DMS 273 (cell line): ENCODE measurements around the gene PERM1.
"Not testable (repeated sequence)": the region's sequence is repeated elsewhere in the genome, so short reads cannot be mapped to it uniquely, and the experiment has no call there.

Experiments used
- DNase-seq: peaks from one replicate; lab custom pipeline; 2025; ENCODE audit not compliant: unreplicated experiment; lab: John Stamatoyannopoulos, UW

Gene PERM1

GRCh38 chr1:981955-982558 is at the start of gene PERM1:
Gene PERM1, minus strand, starts transcription at chr1:982093. Its CDS starts 1,064 bp downstream, at chr1:981029.
- DNase-seq: no peak

GRCh38 chr1:1030867-1031658 is 49.2 kb upstream of the PERM1 start:
- peak; percentile 39 for DNase-seq

DNA sequence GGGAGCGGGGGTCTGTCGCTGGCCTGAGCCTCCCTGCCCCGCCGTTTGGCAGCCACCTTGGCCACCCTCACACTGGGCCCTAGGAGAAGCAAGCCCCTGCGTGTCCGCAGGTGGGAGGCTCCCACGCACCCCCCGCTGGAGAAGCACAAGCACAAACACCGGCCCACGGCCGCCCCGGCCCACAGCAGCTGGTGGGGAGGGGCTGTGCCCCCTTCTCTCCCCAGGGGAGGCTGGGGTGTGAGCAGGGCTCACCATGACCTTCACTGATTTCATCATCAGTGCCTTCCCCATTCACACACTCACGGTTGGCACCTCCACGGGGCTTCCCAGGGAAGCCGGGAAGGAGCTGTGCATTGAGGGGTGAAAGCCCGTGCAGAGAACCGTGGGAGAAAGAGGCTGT is 45.9 kb upstream of the PERM1 start:
- DNase-seq: no peak

- no peak for DNase-seq
Measured at GRCh38 chr1:1026599-1027413, 44.9 kb upstream of the PERM1 start.

GRCh38 chr1:1025730-1026129 is 43.8 kb upstream of the PERM1 start:
- DNase-seq: no peak

- no peak for DNase-seq
Measured at GRCh38 chr1:1024771-1025699, 43.1 kb upstream of the PERM1 start.

DNA sequence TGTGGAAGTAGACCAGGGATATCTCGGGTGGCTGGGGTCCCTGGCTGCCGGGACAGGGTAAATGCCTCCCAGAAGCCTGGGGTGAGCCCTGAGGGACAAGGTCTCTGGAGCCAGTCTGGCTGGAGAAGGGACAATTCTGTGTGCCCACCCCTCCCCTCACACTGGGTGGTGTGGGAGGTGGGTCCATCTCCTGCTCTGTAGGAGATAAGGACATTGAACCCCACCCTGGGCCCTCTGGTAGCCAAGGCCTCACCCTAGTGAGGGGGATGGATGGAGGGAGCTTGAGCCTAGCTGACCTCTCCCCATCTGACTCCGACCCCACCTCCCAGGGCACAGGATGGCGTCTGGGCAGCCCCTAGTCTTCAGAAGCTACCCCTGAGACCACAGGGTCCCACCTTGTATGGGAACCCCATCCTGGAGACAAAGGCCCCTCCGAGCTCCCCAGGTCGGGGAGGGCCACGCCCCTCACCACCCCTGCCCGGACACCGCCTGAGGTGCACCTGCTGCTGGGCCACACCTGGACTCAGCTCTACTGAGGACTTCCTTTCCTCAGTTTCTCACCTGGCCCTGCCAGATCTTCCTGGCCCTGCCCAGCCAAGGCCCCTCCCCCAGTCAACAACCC is 42.4 kb upstream of the PERM1 start:
- DNase-seq: no peak

DNA sequence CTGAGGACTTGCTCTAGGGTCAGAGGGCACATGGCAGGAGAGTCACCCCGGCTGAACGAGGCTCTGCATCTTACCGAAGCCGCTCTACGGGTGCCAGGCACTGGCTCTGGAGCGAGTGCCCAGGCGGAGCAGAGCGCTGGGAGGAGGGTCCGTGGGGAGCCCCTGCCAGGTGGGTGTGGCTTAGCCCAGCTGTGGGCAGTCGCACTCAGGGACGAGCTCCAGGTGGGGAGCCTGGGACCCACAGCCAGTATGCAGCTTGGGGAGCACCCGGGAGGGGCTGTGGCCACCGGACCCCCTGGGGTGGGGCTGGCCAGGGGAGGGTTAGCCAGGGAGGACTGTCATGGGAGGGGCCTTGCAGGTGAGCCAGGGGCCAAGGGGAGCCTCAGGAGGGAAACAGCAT is 41.8 kb upstream of the PERM1 start:
- DNase-seq: no peak

DNA sequence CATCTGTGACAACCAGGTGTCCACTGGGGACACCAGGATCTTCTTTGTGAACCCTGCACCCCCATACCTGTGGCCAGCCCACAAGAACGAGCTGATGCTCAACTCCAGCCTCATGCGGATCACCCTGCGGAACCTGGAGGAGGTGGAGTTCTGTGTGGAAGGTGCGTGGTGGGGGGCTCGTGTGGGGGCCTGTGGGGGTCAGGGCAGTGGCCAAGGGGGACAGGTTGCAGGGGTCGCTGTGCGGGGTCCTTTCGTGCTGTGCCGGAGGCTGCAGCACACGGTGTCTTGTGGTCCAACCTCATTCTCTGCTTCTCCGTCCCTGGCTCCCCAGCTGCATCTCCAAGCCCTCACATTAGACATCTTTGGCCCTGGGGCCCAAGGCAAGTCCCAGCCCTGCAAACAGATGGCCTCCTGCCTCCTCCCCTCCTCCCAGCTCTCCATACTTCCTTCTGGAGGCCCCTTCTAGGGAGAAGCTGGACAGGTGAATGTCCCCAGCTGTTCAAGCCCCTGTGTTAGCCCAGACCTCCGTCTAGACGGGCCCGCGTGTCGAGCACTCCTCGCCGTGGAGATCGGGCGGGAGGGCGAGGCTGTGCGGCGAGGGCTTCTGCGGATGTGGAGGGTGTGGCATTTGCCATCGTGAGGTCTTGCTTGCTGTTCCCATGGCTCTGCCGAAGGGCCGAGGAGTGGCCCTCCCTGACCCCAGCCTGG is 40.6 kb upstream of the PERM1 start:
- peak; percentile 64 for DNase-seq

DNA sequence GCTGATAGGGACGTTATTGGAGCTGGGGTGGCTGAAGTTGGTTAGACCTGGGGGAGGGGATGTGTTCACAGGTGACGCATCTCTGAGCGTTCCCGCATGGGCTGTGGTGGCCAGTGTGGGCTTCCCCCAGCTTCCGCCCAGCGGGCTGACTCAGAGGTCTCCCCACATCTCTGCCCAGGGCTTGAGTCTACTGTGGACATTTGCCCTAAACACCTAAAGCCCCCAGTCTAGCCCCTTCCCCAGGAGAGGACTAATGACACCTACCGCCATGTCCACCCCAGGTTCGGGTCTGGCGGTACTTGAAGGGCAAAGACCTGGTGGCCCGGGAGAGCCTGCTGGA is 40.0 kb upstream of the PERM1 start:
- no peak for DNase-seq

DNA sequence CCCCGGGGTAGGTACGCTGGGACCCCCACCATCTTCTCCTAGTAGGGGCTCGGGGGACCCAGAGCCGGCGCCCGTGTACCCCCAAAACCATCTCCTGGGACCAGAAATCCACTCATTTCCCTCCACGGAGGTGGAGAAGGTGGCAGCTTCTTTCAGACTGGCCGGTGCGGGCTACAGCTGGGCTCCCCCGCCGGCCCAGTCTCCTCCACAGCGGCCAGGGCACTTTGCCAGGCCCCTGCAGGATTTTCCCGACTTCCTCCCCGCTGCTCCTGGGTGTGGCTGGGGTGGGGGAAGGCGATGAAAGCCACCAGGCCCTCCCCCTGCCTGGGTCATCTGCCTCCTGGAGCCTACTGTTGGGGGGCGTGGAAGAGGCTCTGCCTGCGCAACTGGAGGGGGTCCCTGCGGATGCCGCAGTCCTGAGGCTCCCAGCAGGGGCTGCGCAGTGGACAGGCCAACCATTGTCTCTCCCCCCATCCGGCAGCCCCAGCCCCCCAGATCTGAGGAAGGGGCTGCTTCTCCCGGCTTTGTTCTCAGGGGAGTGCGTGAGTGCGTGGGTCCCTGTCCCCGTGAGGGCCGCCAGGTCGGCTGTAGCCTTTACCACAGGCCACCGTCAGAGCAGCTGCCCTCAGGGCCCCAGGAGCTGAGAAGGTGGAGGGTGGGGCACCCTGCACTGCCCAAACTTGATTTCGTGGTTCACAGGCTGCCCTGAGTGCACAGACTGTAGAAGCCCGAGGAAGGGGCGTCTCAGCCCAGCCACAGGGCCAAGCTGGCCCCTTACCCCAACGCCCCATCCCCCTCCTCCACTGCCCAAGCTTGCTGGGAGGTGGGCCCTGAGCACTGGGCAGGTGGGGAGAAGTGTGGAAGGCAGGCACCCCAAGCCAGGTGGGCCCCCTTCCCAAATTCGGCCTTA is 39.4 kb upstream of the PERM1 start:
- peak; percentile 88 for DNase-seq

DNA sequence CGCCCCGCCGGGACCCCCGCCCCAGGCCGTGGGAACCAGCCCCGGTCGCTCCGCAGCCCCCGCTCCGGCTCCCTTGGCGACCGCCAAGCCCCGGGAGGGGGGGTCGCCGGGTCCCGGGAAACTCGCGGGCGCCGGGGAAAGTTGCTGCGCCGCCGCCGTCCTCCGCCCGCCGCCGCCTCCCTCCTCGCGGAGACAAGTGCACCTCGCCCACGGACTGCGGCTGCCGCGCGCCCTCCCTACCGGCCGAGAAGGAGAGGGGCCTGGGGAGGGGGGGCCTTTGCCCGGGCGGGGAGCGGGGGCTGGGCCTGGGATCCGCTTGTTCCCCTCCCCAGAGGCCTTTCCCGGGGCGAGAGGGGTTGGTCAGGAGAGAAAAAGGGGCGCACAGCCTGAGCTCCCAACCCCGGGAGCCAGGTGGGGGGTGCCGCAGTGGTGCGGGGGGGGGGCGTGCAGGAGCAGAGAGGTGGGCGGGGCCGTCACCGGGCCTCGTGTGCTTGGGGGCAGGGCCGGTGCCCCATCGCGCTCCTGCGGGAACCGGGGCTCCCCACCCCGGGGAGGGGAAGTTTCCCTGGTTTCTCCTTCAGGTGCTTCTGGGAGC is 38.6 kb upstream of the PERM1 start:
- DNase-seq: peak; percentile 71

DNA sequence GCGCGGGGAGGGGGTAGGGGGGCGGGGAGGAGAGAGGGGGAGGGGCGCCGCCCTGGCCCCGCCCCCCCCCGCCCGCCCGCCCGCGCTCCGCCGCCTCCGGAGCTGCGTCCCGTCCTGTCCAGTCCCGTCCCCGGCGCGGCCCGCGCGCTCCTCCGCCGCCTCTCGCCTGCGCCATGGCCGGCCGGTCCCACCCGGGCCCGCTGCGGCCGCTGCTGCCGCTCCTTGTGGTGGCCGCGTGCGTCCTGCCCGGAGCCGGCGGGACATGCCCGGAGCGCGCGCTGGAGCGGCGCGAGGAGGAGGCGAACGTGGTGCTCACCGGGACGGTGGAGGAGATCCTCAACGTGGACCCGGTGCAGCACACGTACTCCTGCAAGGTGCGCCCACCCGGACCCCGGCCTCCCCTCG is 38.1 kb upstream of the PERM1 start, which contains the start of gene AGRN:
Gene AGRN, plus strand, starts transcription at position 121 of the 405 bp plus-strand sequence. Its CDS starts 53 bp downstream, at position 174.
- DNase-seq: peak; percentile 74

GRCh38 chr1:1019122-1019999 is 37.5 kb upstream of the PERM1 start:
- peak; percentile 92 for DNase-seq

GRCh38 chr1:1018321-1018685 is 36.4 kb upstream of the PERM1 start:
- not testable (repeated sequence) for DNase-seq

- DNase-seq: not testable (repeated sequence)
Measured at GRCh38 chr1:1017397-1018320, 35.8 kb upstream of the PERM1 start.
